CD14-positive monocyte (primary cell): ENCODE results near the gene ADH1C. TPM values are rescaled to one million over a fixed set of nuclear protein-coding genes. Genes with fewer than 3 reads are reported as not detected.

Experiments used
- DNase-seq, 3 donors: peaks; one replicate each; pipeline ENCODE4 v3.0.0-alpha.2; 2011 to 2022
- H2AFZ ChIP-seq: 2 replicates; pipeline ENCODE4 v1.6.0; 2012; ENCODE audit warnings: mild to moderate bottlenecking, low read depth, low read length, inconsistent platforms; ENCODE audit not compliant: insufficient read depth, poor library complexity, severe bottlenecking
- H3K27ac ChIP-seq, 2 donors: 1 replicate in 1 of 2; 2 replicates in 1 of 2; pipeline ENCODE4 v1.5.1; 2012 to 2013; ENCODE audit warnings: low read length in 2 of 2, control low read depth in 1 of 2, inconsistent platforms in 1 of 2, low read depth in 1 of 2, mild to moderate bottlenecking in 1 of 2
- H3K27me3 ChIP-seq, 2 donors: one replicate each; pipeline versions ENCODE4 v1.6.0 to v1.6.1; 2011 to 2013; ENCODE audit warnings: low read length in 2 of 2; ENCODE audit not compliant: control insufficient read depth in 2 of 2, insufficient read depth in 2 of 2
- H3K36me3 ChIP-seq, 2 donors: replicated peaks in 1 of 2; 1 replicate in 1 of 2; 2 replicates in 1 of 2; pipeline versions ENCODE4 v1.5.1 to v1.6.1; 2012 to 2013; ENCODE audit warnings: low read length in 2 of 2, control low read depth in 1 of 2, inconsistent platforms in 1 of 2, mild to moderate bottlenecking in 1 of 2; ENCODE audit not compliant: insufficient read depth in 2 of 2, control insufficient read depth in 1 of 2
- H3K4me1 ChIP-seq, 2 donors: 1 replicate in 1 of 2; 2 replicates in 1 of 2; pipeline versions ENCODE4 v1.5.1 to v1.6.1; 2012 to 2013; ENCODE audit warnings: low read length in 2 of 2, control low read depth in 1 of 2, inconsistent platforms in 1 of 2, mild to moderate bottlenecking in 1 of 2, moderate library complexity in 1 of 2; ENCODE audit not compliant: insufficient read depth in 2 of 2, control insufficient read depth in 1 of 2
- H3K4me2 ChIP-seq: replicated peaks from 2 replicates; pipeline ENCODE3; 2012; ENCODE audit warnings: low read length, moderate library complexity, mild to moderate bottlenecking; ENCODE audit not compliant: poor library complexity, severe bottlenecking; ENCODE audit errors: extremely low read depth
- H3K4me3 ChIP-seq, 3 experiments: fragments of 200-600 bp in 1 of 3; sonication (generic) in 1 of 3; replicated peaks in 1 of 3; 1 replicate in 2 of 3; 2 replicates in 1 of 3; pipeline ENCODE4 v1.5.1; 2011 to 2013; ENCODE audit warnings: low read length in 3 of 3, mild to moderate bottlenecking in 3 of 3, control low read depth in 2 of 3, low read depth in 2 of 3, inconsistent platforms in 1 of 3, moderate library complexity in 1 of 3
- H3K79me2 ChIP-seq: 2 replicates; pipeline ENCODE4 v1.6.0; 2012; ENCODE audit warnings: mild to moderate bottlenecking, control low read depth, inconsistent platforms, low read length, moderate library complexity; ENCODE audit not compliant: insufficient read depth
- H3K9ac ChIP-seq: 2 replicates; pipeline ENCODE4 v1.6.0; 2017; ENCODE audit warnings: low read length, mild to moderate bottlenecking; ENCODE audit not compliant: insufficient read depth, poor library complexity, severe bottlenecking
- H3K9me3 ChIP-seq, 2 donors: replicated peaks in 1 of 2; 1 replicate in 1 of 2; 2 replicates in 1 of 2; pipeline versions ENCODE4 v1.5.1 to v1.6.1; 2012 to 2013; ENCODE audit warnings: low read length in 2 of 2, control low read depth in 1 of 2; ENCODE audit not compliant: control insufficient read depth in 1 of 2, insufficient read depth in 1 of 2
- H4K20me1 ChIP-seq: 2 replicates; pipeline ENCODE4 v1.6.0; 2012; ENCODE audit warnings: mild to moderate bottlenecking, low read length, control low read depth, moderate library complexity; ENCODE audit not compliant: insufficient read depth
- H3K27ac Mint-ChIP-seq, 7 donors: one replicate each; pipeline ENCODE4 v1.8.0; 2020; ENCODE audit warnings: mild to moderate bottlenecking in 7 of 7, mixed read lengths in 7 of 7, moderate library complexity in 6 of 7, inconsistent platforms in 2 of 7
- H3K27me3 Mint-ChIP-seq, 3 donors: one replicate each; pipeline ENCODE4 v1.8.0; 2021 to 2022; ENCODE audit warnings: low read depth in 3 of 3, mild to moderate bottlenecking in 3 of 3, mixed read lengths in 3 of 3, moderate library complexity in 3 of 3, inconsistent platforms in 1 of 3
- H3K36me3 Mint-ChIP-seq, 2 donors: one replicate each; pipeline ENCODE4 v1.8.0; 2020; ENCODE audit warnings: mixed read lengths in 2 of 2, inconsistent platforms in 1 of 2, mild to moderate bottlenecking in 1 of 2
- H3K4me1 Mint-ChIP-seq: one replicate; pipeline ENCODE4 v1.8.0; 2020; ENCODE audit warnings: mild to moderate bottlenecking, mixed read lengths
- H3K4me3 Mint-ChIP-seq, 2 donors: one replicate each; pipeline ENCODE4 v1.8.0; 2020; ENCODE audit warnings: mild to moderate bottlenecking in 2 of 2, mixed read lengths in 2 of 2, moderate library complexity in 1 of 2
- H3K9me3 Mint-ChIP-seq, 7 donors: one replicate each; pipeline ENCODE4 v1.8.0; 2020 to 2022; ENCODE audit warnings: mixed read lengths in 7 of 7, mild to moderate bottlenecking in 6 of 7, moderate library complexity in 6 of 7, inconsistent platforms in 2 of 7
- WGBS: methylation state at CpG from one replicate; pipeline ENCODE4 v1.1.5; 2013; ENCODE audit warnings: missing lambda C conversion rate; ENCODE audit not compliant: insufficient coverage; 5-methylcytosine and 5-hydroxymethylcytosine counted together
- intact Hi-C, 2 donors: fragments of 100-400 bp; cut with micrococcal nuclease; formaldehyde crosslinking; loops; one replicate each; pipeline versions ENCODE4 v1.15.0 to v1.15.1; 2023
- polyA plus RNA-seq, 3 donors: library from polyadenylated mRNA; depleted of rRNA in 1 of 3; unstranded in 2 of 3; stranded (reverse) in 1 of 3; fragments of 300-500 nt in 2 of 3; fragments of >200 nt in 1 of 3; fragmentation: Illumina TruSeq in 2 of 3; gene quantifications; 1 replicate in 2 of 3; 2 replicates in 1 of 3; pipeline ENCODE4 v1.2.3, GENCODE V29; 2012 to 2021
- TF ChIP-seq, protein P1 (sequence below): fragments of 200-600 bp; IDR thresholded peaks from one replicate; pipeline ENCODE4 v1.8.0; 2022; ENCODE audit warnings: antibody characterized with exemption, mild to moderate bottlenecking

ADH1C gene
- polyA plus RNA-seq, 3 donors: not detected

DNA sequence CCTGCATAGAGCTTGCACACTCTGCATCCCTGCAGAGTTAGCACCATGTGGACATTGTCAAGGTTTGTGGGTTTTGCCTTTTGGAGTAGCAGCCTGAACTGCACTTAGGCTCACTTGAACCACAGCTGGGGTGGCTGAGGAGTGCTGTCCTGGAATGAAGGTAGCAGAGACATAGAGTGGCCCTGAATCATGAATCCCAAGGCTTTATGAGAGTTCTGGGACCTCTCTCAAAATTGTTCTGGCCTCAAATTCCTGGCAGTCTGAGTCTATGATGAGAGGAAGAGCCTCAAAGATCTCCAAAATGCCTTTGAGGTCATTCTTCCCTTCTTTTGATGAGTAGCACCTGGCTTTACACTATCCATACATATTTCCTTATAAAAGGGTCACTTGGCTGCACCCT, 37.1 kb upstream of the ADH1C start:
- H3K4me2 ChIP-seq: no peak overlapping the region
- peak overlapping the region in 1 of 7 donors; percentile 16 for H3K27ac Mint-ChIP-seq
- H3K4me3 Mint-ChIP-seq: no peak overlapping the region
- no peaks in the 10 kb centered on the region for H4K20me1 ChIP-seq
- no peaks in the 10 kb centered on the region for H3K27me3 Mint-ChIP-seq
- no peak overlapping the region for H3K27ac ChIP-seq
- no peaks in the 10 kb centered on the region for H3K36me3 ChIP-seq
- no peaks in the 10 kb centered on the region for H3K4me1 ChIP-seq
- H3K27me3 ChIP-seq: no peaks in the 10 kb centered on the region
- H3K9me3 Mint-ChIP-seq: peaks cover 0 to 13% (median 6%) of the 10 kb centered on the region in 7 donors
- H2AFZ ChIP-seq: no peak overlapping the region
- no peaks in the 10 kb centered on the region for H3K36me3 Mint-ChIP-seq
- H3K4me1 Mint-ChIP-seq: no peaks in the 10 kb centered on the region
- intact Hi-C loops: no loop called here
- no peaks in the 10 kb centered on the region for H3K79me2 ChIP-seq
- TF ChIP-seq, protein P1, sequence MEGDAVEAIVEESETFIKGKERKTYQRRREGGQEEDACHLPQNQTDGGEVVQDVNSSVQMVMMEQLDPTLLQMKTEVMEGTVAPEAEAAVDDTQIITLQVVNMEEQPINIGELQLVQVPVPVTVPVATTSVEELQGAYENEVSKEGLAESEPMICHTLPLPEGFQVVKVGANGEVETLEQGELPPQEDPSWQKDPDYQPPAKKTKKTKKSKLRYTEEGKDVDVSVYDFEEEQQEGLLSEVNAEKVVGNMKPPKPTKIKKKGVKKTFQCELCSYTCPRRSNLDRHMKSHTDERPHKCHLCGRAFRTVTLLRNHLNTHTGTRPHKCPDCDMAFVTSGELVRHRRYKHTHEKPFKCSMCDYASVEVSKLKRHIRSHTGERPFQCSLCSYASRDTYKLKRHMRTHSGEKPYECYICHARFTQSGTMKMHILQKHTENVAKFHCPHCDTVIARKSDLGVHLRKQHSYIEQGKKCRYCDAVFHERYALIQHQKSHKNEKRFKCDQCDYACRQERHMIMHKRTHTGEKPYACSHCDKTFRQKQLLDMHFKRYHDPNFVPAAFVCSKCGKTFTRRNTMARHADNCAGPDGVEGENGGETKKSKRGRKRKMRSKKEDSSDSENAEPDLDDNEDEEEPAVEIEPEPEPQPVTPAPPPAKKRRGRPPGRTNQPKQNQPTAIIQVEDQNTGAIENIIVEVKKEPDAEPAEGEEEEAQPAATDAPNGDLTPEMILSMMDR: no peak
- H3K9me3 ChIP-seq: peaks cover 4 to 5% of the 10 kb centered on the region in 2 donors
- DNase-seq: no peak
- no peak overlapping the region for H3K9ac ChIP-seq
- no peak overlapping the region for H3K4me3 ChIP-seq

GRCh38 chr4:99383833-99384392, 31.4 kb upstream of the ADH1C start:
- no peak overlapping the region for H3K27ac ChIP-seq
- Mint-ChIP-seq H3K9me3 (peaks cover 0 to 5% (median 2%) of the 10 kb centered on the region in 7 donors), H3K36me3 (no peaks in the 10 kb centered on the region), H3K4me3 (no peak overlapping the region), H3K4me1 (no peaks in the 10 kb centered on the region), H3K27ac (no peak overlapping the region), H3K27me3 (no peaks in the 10 kb centered on the region)
- no peak overlapping the region for H3K4me2 ChIP-seq
- H2AFZ ChIP-seq: no peak overlapping the region
- no peaks in the 10 kb centered on the region for H3K4me1 ChIP-seq
- no peaks in the 10 kb centered on the region for H4K20me1 ChIP-seq
- 20% methylated on average over 2 of the region's 5 CpGs for WGBS
- no peak for DNase-seq
- intact Hi-C loops: no loop called here
- H3K36me3 ChIP-seq: no peaks in the 10 kb centered on the region
- H3K4me3 ChIP-seq: no peak overlapping the region
- H3K9me3 ChIP-seq: no peaks in the 10 kb centered on the region
- TF ChIP-seq, protein P1: no peak
- no peak overlapping the region for H3K9ac ChIP-seq
- H3K27me3 ChIP-seq: no peaks in the 10 kb centered on the region
- H3K79me2 ChIP-seq: no peaks in the 10 kb centered on the region
